Lung (tissue), 12 donors: Measurements from ENCODE around the gene MEF2B. TPM values are rescaled to one million over a fixed set of nuclear protein-coding genes. Genes with fewer than 3 reads are reported as not detected.

ENCODE experiments used
- ATAC-seq: fragments of 200-7000 bp; cut with Tn5 transposase; one replicate; pipeline ENCODE4 v1.9.1; 2020; ENCODE audit warnings: moderate number of reproducible peaks; ENCODE audit not compliant: insufficient read depth, low FRiP score
- DNase-seq, 3 donors: peaks; one replicate each; pipeline ENCODE4 v3.0.0-alpha.2; 2013 to 2017
- H3K27ac ChIP-seq, 2 donors: one replicate each; pipeline ENCODE4 v1.5.1; 2013; ENCODE audit warnings: mild to moderate bottlenecking in 2 of 2, moderate library complexity in 2 of 2, control low read depth in 1 of 2, inconsistent platforms in 1 of 2, low read depth in 1 of 2, low read length in 1 of 2
- H3K27me3 ChIP-seq, 3 donors: one replicate each; pipeline ENCODE4 v1.5.1; 2013; ENCODE audit warnings: low read length in 2 of 3; ENCODE audit not compliant: control insufficient read depth in 3 of 3, insufficient read depth in 3 of 3
- H3K36me3 ChIP-seq, 4 donors: one replicate each; pipeline ENCODE4 v1.5.1; 2013; ENCODE audit warnings: low read length in 4 of 4, mild to moderate bottlenecking in 1 of 4, moderate library complexity in 1 of 4; ENCODE audit not compliant: control insufficient read depth in 4 of 4, insufficient read depth in 4 of 4
- H3K4me1 ChIP-seq, 5 donors: one replicate each; pipeline ENCODE4 v1.5.1; 2013; ENCODE audit warnings: low read length in 5 of 5, mild to moderate bottlenecking in 2 of 5, moderate library complexity in 1 of 5; ENCODE audit not compliant: control insufficient read depth in 5 of 5, insufficient read depth in 5 of 5
- H3K4me3 ChIP-seq: one replicate; pipeline ENCODE4 v1.5.1; 2013; ENCODE audit warnings: mild to moderate bottlenecking, control low read depth, moderate library complexity
- H3K9ac ChIP-seq, 2 donors: one replicate each; pipeline ENCODE4 v1.5.1; 2013; ENCODE audit warnings: low read length in 2 of 2, control low read depth in 1 of 2; ENCODE audit not compliant: insufficient read depth in 1 of 2
- H3K9me3 ChIP-seq, 4 donors: one replicate each; pipeline ENCODE4 v1.5.1; 2013; ENCODE audit warnings: low read length in 3 of 4, mild to moderate bottlenecking in 1 of 4, moderate library complexity in 1 of 4; ENCODE audit not compliant: control insufficient read depth in 4 of 4, insufficient read depth in 3 of 4
- WGBS, 2 donors: extraction: QIAGEN DNeasy Blood & Tissue Kit; methylation state at CpG; one replicate each; pipeline ENCODE4 v1.1.7; 2013; 5-methylcytosine and 5-hydroxymethylcytosine counted together
- polyA plus RNA-seq, 2 donors: library from polyadenylated mRNA; stranded (reverse); fragments of 200-250 nt; gene quantifications; one replicate each; pipeline ENCODE4 v1.2.1, GENCODE V29; 2013
- total RNA-seq, 2 donors: library from RNA; depleted of rRNA in 1 of 2; stranded (reverse); fragments of >200 nt in 1 of 2; gene quantifications; one replicate each; pipeline ENCODE4 v1.2.1, GENCODE V29; 2014 to 2021
- TF ChIP-seq, protein P1 (sequence below): IDR thresholded peaks from 2 replicates; pipeline ENCODE4 v1.5.1; 2012; ENCODE audit warnings: mild to moderate bottlenecking; ENCODE audit errors: control extremely low read depth, extremely low read depth
- donor health status: control.
- donor health status: control.
- donor health status: Bipolar disorder and iron deficiency.
- donor health status: healthy.
- donor health status: DM: yes; HTN: yes; CAD: no.

Gene MEF2B
- total and polyA plus RNA-seq, 4 donors: 0.44 to 1.8 (median 0.61) TPM

- no peak for DNase-seq
- H3K9ac ChIP-seq: no peak overlapping the region
- H3K27ac ChIP-seq: no peak overlapping the region
- no peaks in the 10 kb centered on the region for H3K36me3 ChIP-seq
- peaks cover 0 to 7% (median 0%) of the 10 kb centered on the region in 5 donors for H3K4me1 ChIP-seq
- H3K4me3 ChIP-seq: no peak overlapping the region
- H3K27me3 ChIP-seq: peaks cover 3 to 35% (median 22%) of the 10 kb centered on the region in 3 donors
- H3K9me3 ChIP-seq: peaks cover 0 to 5% (median 0%) of the 10 kb centered on the region in 4 donors
- no peak for ATAC-seq
- TF ChIP-seq, protein P1, sequence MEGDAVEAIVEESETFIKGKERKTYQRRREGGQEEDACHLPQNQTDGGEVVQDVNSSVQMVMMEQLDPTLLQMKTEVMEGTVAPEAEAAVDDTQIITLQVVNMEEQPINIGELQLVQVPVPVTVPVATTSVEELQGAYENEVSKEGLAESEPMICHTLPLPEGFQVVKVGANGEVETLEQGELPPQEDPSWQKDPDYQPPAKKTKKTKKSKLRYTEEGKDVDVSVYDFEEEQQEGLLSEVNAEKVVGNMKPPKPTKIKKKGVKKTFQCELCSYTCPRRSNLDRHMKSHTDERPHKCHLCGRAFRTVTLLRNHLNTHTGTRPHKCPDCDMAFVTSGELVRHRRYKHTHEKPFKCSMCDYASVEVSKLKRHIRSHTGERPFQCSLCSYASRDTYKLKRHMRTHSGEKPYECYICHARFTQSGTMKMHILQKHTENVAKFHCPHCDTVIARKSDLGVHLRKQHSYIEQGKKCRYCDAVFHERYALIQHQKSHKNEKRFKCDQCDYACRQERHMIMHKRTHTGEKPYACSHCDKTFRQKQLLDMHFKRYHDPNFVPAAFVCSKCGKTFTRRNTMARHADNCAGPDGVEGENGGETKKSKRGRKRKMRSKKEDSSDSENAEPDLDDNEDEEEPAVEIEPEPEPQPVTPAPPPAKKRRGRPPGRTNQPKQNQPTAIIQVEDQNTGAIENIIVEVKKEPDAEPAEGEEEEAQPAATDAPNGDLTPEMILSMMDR: no peak
- 59 to 63% methylated on average over 9 of the region's 9 CpGs for WGBS, 2 donors
Measured at GRCh38 chr19:19209372-19209771, 39.3 kb upstream of the MEF2B start.

DNA sequence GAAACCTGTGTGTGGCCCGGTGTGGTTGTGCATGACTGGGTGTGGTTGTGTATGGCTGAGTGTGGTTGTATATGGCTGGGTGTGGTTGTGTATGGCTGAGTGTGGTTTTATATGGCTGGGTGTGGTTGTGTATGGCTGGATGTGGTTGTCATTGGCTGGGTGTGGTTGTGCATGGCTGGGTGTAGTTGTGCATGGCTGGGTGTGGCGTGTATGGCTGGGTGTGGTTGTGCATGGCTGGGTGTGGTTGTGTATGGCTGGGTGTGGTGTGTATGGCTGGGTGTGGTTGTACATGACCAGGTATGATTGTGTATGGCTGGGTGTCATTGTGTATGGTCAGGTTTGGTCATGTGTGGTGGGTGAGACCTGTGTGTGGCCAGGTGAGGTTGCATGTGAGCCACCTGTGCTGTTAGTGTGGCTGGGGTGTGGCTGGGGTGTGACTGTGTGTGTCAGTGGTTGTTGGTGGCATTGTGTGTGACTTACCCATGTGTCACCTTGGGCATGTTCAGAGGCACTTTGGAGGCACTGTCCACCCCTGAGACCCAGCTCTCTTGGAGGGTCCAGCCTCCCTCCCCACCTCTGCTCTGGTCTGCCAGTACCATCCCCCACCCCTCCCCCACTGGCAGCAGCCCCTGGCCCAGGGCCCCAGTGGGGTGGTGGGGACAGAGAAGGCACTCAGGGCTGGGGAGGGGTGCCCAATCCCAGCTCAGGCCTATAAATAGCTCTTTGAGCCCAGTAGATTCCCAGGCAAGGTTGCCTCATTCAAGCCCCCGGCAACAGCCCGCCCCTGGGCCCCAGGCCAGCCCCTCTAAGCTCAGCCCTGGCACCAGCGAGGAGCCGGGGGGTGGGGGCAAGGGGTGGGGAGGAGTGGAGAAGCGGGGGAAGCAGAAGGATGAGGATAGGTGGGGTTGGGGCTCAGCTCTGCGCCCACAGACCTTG is 37.8 kb upstream of the MEF2B start:
- Histone ChIP-seq H3K4me1 (peaks cover 0 to 7% (median 0%) of the 10 kb centered on the region in 5 donors), H3K27ac (no peak overlapping the region), H3K9ac (no peak overlapping the region), H3K9me3 (peaks cover 0 to 5% (median 0%) of the 10 kb centered on the region in 4 donors), H3K27me3 (peaks cover 3 to 21% (median 13%) of the 10 kb centered on the region in 3 donors), H3K4me3 (no peak overlapping the region), H3K36me3 (no peaks in the 10 kb centered on the region)
- DNase-seq: no peak
- ATAC-seq: no peak
- TF ChIP-seq, protein P1: no peak
- 53 to 60% methylated on average over 8 of the region's 8 CpGs for WGBS, 2 donors

GRCh38 chr19:19206938-19207337 is 36.9 kb upstream of the MEF2B start:
- peaks cover 3 to 11% (median 6%) of the 10 kb centered on the region in 3 donors for H3K27me3 ChIP-seq
- H3K27ac ChIP-seq: no peak overlapping the region
- ATAC-seq (no peak), DNase-seq (no peak)
- WGBS, 2 donors: 53 to 61% methylated on average over 5 of the region's 5 CpGs
- H3K9ac ChIP-seq: no peak overlapping the region
- peaks cover 0 to 11% (median 0%) of the 10 kb centered on the region in 5 donors for H3K4me1 ChIP-seq
- H3K4me3 ChIP-seq: no peak overlapping the region
- TF ChIP-seq, protein P1: no peak
- H3K36me3 ChIP-seq: peaks cover 0 to under 1% (median 0%) of the 10 kb centered on the region in 4 donors
- peaks cover 0 to 5% (median 0%) of the 10 kb centered on the region in 4 donors for H3K9me3 ChIP-seq
